Transverse colon (tissue), 4 donors: ENCODE data around the gene DRD3. TPM values are rescaled to one million over a fixed set of nuclear protein-coding genes. Genes with fewer than 3 reads are reported as not detected.

Experiments used
- DNase-seq: peaks from one replicate; pipeline ENCODE4 v3.0.0-alpha.2; 2019
- H3K27ac ChIP-seq, 4 donors: fragments of 200-600 bp; sonication (generic); 2 replicates each; pipeline ENCODE4 v1.5.1; 2016 to 2018; ENCODE audit warnings: inconsistent platforms in 4 of 4
- H3K27me3 ChIP-seq: fragments of 200-600 bp; sonication (generic); 2 replicates; pipeline ENCODE4 v1.5.1; 2017; ENCODE audit warnings: inconsistent platforms
- H3K36me3 ChIP-seq, 4 donors: fragments of 200-600 bp; sonication (generic); 2 replicates each; pipeline ENCODE4 v1.5.1; 2017 to 2019; ENCODE audit warnings: inconsistent platforms in 4 of 4
- H3K4me1 ChIP-seq, 4 donors: fragments of 200-600 bp; sonication (generic); 2 replicates each; pipeline ENCODE4 v1.5.1; 2017 to 2020; ENCODE audit warnings: inconsistent platforms in 4 of 4
- H3K4me3 ChIP-seq, 4 donors: fragments of 200-600 bp; sonication (generic); 1 replicate in 1 of 4; 2 replicates in 3 of 4; pipeline versions ENCODE4 v1.5.1 to v1.6.1; 2017 to 2019; ENCODE audit warnings: inconsistent platforms in 4 of 4
- H3K9me3 ChIP-seq, 2 donors: fragments of 200-600 bp; sonication (generic); 2 replicates each; pipeline ENCODE4 v1.5.1; 2017 to 2019; ENCODE audit warnings: inconsistent platforms in 2 of 2
- EP300 ChIP-seq: sonication (generic); formaldehyde crosslinking; IDR thresholded peaks from one replicate; pipeline ENCODE4 v1.6.1; 2017; ENCODE audit warnings: antibody characterized with exemption, low read depth
- POLR2A ChIP-seq: fragments of 450-650 bp; IDR thresholded peaks from one replicate; pipeline ENCODE4 v1.6.1; 2016; ENCODE audit warnings: antibody characterized with exemption, mild to moderate bottlenecking, moderate library complexity
- POLR2AphosphoS5 ChIP-seq, 3 donors: sonication (generic); formaldehyde crosslinking; IDR thresholded peaks; one replicate each; pipeline ENCODE4 v1.6.1; 2016; ENCODE audit warnings: antibody characterized with exemption in 3 of 3
- WGBS, 2 donors: methylation state at CpG; one replicate each; pipeline ENCODE4 v1.1.5; 2018; ENCODE audit warnings: low coverage in 1 of 2; 5-methylcytosine and 5-hydroxymethylcytosine counted together
- in situ Hi-C, 4 donors: fragments of 200-750 bp; cut with MboI; loops; one replicate each; pipeline versions ENCODE4 v1.15.0 to v1.15.1; 2017; ENCODE audit warnings: low sequenced_read_pairs in 3 of 4, low pct_ligation_motif_present in 1 of 4, low pct_unique_long_range_greater_than_20kb in 1 of 4
- intact Hi-C: fragments of 100-400 bp; cut with DNase I; formaldehyde crosslinking; loops from one replicate; pipeline ENCODE4 v1.15.1; 2023; ENCODE audit warnings: low total_unique reads
- total RNA-seq, 4 donors: library from RNA; depleted of rRNA; stranded (reverse); fragments of >200 nt; gene quantifications; one replicate each; pipeline ENCODE4 v1.1.0, GENCODE V29; 2016
- TF ChIP-seq, protein P1 (sequence below), 5 experiments: fragments of 200-600 bp in 3 of 5; fragments of 450-650 bp in 2 of 5; sonication (generic) in 3 of 5; IDR thresholded peaks; 1 replicate in 2 of 5; 2 replicates in 3 of 5; pipeline ENCODE4 v1.5.1; 2016 to 2017; ENCODE audit warnings: antibody characterized with exemption in 5 of 5, inconsistent platforms in 3 of 5, mild to moderate bottlenecking in 2 of 5, moderate library complexity in 1 of 5

DRD3 gene
- total RNA-seq, 4 donors from 2014 or later: not detected

DNA sequence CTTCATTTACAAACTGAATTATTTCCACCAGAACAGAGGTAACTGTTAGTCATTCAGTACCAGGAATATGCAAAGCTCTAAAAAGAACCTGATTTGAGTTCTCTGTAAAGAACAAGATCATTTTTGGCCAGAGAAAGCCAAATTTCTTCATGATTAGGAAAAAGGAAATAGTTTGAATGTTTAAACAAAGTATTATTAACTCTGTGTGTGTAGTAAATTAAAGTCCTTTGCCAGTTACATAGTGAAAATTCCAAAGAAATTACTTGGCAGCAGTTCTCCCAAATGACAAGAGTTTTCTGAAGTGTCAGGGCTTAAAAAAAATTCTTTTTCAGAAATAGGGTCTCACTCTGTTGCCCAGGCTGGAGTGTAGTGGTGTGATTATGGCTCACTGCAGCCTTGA is 97.8 kb downstream of the DRD3 start:
- Histone ChIP-seq H3K9me3 (no peaks in the 10 kb centered on the region), H3K4me3 (no peak overlapping the region), H3K27me3 (no peaks in the 10 kb centered on the region), H3K4me1 (no peaks in the 10 kb centered on the region), H3K27ac (no peak overlapping the region), H3K36me3 (peaks cover 0 to 44% (median 15%) of the 10 kb centered on the region in 4 donors)
- TF ChIP-seq EP300 (no peak), POLR2AphosphoS5 (IDR thresholded peaks at IDR 0.05) (no peak), POLR2A (no peak)
- TF ChIP-seq, protein P1, sequence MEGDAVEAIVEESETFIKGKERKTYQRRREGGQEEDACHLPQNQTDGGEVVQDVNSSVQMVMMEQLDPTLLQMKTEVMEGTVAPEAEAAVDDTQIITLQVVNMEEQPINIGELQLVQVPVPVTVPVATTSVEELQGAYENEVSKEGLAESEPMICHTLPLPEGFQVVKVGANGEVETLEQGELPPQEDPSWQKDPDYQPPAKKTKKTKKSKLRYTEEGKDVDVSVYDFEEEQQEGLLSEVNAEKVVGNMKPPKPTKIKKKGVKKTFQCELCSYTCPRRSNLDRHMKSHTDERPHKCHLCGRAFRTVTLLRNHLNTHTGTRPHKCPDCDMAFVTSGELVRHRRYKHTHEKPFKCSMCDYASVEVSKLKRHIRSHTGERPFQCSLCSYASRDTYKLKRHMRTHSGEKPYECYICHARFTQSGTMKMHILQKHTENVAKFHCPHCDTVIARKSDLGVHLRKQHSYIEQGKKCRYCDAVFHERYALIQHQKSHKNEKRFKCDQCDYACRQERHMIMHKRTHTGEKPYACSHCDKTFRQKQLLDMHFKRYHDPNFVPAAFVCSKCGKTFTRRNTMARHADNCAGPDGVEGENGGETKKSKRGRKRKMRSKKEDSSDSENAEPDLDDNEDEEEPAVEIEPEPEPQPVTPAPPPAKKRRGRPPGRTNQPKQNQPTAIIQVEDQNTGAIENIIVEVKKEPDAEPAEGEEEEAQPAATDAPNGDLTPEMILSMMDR (IDR thresholded peaks at IDR 0.05): no peak
- no peak for DNase-seq
- in situ Hi-C loops: no loop called here
- intact Hi-C loops: no loop called here

DNA sequence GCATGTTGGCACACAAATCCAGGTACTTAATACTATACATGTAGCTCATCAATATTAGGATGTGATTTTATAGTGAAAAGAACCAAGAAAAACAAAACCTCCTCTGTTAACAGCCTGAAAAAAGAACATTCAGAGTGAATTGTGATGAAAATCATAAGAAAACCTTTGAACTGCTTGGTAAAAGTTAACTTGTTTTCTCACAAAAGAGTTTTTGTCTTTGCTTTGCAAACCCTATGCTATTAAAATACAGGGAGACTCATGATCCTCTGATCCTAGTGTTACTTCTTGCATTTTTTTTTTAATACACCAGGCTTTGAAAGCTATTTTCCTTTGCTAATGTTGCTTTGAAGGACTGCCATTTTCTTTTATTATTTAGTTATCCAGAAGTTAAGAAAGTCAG is 98.7 kb downstream of the DRD3 start:
- peaks cover 0 to 50% (median 16%) of the 10 kb centered on the region in 4 donors for H3K36me3 ChIP-seq
- intact Hi-C loops (no loop called here), in situ Hi-C loops (no loop called here)
- no peaks in the 10 kb centered on the region for H3K27me3 ChIP-seq
- H3K4me1 ChIP-seq: no peaks in the 10 kb centered on the region
- no peak overlapping the region for H3K4me3 ChIP-seq
- TF ChIP-seq EP300: no peak
- TF ChIP-seq, protein P1 (IDR thresholded peaks at IDR 0.05): no peak
- no peak for TF ChIP-seq POLR2AphosphoS5 (IDR thresholded peaks at IDR 0.05)
- TF ChIP-seq POLR2A: no peak
- no peak overlapping the region for H3K27ac ChIP-seq
- DNase-seq: no peak
- no peaks in the 10 kb centered on the region for H3K9me3 ChIP-seq

DNA sequence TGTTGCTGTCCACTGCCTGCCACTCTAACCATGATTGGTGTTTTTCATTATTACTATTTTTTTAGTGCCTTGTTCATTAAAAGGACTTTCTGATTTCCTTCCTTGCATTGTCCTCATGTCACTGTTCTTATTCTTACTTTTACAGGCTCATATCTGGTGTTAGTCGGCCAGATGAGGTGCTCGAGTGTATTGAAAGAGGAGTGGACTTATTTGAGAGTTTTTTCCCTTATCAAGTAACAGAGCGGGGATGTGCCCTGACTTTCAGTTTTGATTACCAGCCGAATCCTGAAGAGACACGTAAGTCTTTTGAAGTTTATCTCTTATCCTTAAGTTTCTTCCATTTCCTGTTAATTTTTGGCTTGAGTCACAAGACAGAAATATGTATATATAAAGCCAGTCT is 99.1 kb downstream of the DRD3 start:
- Histone ChIP-seq H3K36me3 (peaks cover 0 to 50% (median 16%) of the 10 kb centered on the region in 4 donors), H3K27me3 (no peaks in the 10 kb centered on the region), H3K4me1 (no peaks in the 10 kb centered on the region), H3K9me3 (no peaks in the 10 kb centered on the region), H3K4me3 (no peak overlapping the region), H3K27ac (no peak overlapping the region)
- DNase-seq: no peak
- 88 to 89% methylated on average over 5 of the region's 5 CpGs for WGBS, 2 donors
- TF ChIP-seq EP300: no peak
- TF ChIP-seq POLR2AphosphoS5 (IDR thresholded peaks at IDR 0.05): no peak
- no peak for TF ChIP-seq POLR2A
- TF ChIP-seq, protein P1 (IDR thresholded peaks at IDR 0.05): no peak
- intact Hi-C loops: no loop called here
- in situ Hi-C loops: no loop called here

DNA sequence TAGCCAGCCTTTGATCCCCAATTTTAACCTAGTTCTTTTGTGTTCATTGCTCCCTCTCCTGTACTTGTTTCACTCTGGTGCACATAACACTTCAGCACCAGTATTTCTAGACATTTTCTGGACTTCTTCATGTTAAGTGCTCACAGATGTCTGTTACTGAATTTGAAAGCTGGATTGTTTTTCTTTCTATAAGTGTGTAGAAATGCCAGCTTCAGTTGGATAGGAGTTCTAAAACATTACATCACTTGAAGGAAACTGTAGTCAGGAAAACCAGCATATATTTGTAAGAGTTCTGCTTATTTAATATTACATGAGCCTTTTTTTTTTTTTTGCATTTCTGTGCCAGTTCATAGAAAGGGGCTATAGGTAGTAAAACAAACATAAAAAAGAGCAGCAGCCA is 100.7 kb downstream of the DRD3 start:
- TF ChIP-seq POLR2AphosphoS5 (IDR thresholded peaks at IDR 0.05) (no peak), POLR2A (no peak), EP300 (no peak)
- TF ChIP-seq, protein P1 (IDR thresholded peaks at IDR 0.05): no peak
- Histone ChIP-seq H3K36me3 (peaks cover 0 to 45% (median 22%) of the 10 kb centered on the region in 4 donors), H3K9me3 (no peaks in the 10 kb centered on the region), H3K4me1 (no peaks in the 10 kb centered on the region), H3K27ac (no peak overlapping the region), H3K4me3 (no peak overlapping the region), H3K27me3 (no peaks in the 10 kb centered on the region)
- DNase-seq: no peak
- intact Hi-C loops (no loop called here), in situ Hi-C loops (no loop called here)

Other genes with a start within 250 kb of the DRD3 start
- 10 to 100 TPM; 22.1 to 52.8 (median 42.6) TPM for gene ZDHHC23, start 231.0 kb downstream of the DRD3 start, total RNA-seq
- gene CCDC191, start 122.5 kb downstream of the DRD3 start, total RNA-seq: 10 to 100 TPM in 2 of 4 donors, 1 to 10 TPM in 2; 5.7 to 27.7 (median 11.7) TPM
- 10 to 100 TPM in 3 of 4 donors, 1 to 10 TPM in 1; 7.2 to 18.3 (median 14.7) TPM for gene QTRT2, start 122.3 kb downstream of the DRD3 start, total RNA-seq
- not detected for gene ZNF80, start 58.5 kb upstream of the DRD3 start, total RNA-seq
- gene TIGIT, start 115.0 kb upstream of the DRD3 start, total RNA-seq: 1 to 10 TPM in 3 of 4 donors, not detected in 1; 1.2 to 5.6 (median 5.4) TPM